Measurements from ENCODE around the gene STX1B.
"Not testable (repeated sequence)": the region's sequence is repeated elsewhere in the genome, so short reads cannot be mapped to it uniquely, and the experiment has no call there.

The STX1B gene

DNA sequence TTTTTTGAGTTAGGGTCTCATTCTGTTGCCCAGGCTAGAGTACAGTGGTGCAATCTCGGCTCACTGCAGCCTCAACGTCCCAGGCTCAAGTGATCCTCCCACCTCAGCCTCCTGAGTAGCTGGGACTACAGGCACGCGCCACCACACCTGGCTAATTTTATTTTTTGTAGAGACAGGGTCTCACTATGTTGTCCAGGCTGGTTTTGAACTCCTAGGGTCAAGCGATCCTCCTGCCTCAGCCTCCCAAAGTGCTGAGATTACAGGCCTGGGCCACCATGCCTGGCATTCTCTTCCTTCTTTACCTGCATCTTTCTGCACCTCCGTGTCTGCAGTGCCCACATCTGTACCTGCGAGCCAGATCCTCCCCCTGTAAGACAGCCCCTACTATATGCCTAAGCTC, 1.4 kb upstream of the STX1B start:
- not testable (repeated sequence) for DNase-seq

DNA sequence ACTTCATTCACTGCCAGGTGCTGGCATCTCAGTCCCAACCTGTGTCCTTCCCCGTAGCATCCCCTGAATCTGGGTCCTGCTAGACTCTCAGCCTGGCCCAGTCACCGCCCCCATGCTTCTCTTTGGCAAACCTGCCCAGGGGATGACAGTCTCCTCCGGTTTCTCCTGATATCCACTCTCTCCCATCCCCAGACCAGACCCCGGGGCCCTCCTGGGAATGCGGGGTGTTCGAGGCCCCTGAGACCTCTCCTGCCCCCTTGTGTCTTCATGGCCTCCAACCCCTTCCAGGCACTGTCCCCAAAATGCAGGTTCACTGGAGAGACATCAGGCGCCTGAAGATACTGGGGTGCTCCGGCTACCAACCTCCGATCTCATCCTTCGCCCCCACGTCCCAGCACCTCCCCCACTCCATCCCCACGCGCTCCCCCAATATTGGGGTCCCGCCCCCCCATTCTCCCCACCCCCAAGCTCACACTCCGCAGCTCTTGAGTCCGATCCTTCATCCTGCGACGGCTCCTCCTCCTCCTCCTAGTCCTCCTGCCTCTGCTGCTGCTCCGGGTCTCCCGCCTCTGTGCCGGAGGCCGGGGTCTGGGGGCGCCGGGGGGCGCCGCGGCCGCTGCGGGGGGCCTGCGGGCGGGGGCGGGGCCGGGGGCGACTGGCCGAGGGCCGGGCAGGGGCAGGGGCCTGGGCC, 399 bp downstream of the STX1B start:
- no peak for DNase-seq

DNA sequence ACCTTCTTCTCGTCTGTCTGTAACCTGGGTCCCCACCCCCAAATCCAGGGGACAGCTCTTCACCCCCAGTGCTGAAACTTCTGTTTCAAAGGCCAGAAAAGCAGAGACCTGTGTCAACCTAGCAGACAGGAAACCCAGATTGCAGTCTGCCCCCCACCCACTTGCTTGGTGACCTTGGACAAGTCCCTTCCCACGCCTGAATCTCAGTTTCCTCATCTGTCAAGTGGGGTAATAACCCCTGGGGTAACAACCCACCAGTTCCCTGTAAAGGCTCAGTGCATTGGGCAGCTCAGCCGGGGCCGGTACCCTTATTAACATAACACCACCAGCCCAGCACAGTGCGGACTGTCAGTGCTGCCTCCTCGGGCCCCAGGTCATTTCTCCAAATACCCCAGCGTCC, 1.3 kb downstream of the STX1B start:
- no peak for DNase-seq

DNA sequence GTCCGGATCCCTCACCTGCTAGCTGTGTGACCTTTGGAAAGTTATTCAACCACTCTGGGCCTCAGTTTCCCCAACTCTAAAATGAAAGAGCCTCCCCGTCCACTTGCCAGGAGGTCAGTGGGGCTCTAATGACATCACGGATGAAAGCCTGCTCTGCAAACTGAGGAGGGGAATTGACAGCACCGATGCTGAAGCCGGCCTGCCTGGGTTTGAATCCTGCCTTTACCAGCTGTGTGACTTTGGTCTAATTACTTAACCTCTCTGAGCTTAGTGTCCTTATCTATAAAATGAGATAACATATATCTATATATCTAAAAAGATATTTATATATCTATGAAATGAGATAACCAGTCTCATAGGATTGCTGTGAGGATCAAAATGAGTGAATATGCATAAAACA, 1.9 kb downstream of the STX1B start:
- no peak for DNase-seq

DNA sequence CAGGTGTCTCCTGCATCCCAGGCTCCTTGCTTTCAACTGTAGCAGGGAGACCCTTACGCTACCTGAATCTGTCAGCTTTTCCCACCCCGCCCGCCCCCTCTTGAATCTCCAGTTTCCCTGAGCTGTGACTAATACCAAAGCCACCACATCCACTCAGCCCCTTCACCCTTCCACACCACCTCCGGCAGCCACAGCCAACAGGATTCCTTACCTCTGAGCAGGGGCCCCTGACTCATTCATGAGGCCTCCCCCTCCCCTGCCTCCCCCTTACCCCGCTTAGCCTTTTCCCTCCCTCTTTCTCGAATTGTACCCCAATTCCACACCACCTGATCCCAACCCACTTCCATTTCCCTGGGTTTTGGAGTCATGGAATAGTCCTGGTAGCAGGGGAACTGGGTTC, 2.3 kb downstream of the STX1B start:
- peak; percentile 36 for DNase-seq

DNA sequence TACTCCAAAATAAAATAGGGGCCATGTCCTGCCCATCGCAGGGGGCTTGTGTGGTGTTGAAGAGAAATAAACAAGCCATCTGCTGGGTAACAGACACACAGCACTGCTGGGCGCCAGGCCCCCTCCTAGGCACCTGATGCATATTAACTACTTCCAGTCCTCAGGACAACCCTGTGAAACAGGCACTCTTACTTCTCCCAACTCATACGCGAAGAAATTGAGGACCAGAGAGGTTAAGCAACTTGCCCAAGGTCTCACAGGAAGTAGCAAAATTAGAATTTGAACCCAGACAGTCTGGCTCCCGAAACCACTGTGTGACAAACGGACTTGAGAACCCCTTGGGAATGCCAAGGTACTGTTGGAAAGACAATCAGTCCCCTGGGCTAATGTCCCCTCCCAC, 2.8 kb downstream of the STX1B start:
- no peak for DNase-seq

DNA sequence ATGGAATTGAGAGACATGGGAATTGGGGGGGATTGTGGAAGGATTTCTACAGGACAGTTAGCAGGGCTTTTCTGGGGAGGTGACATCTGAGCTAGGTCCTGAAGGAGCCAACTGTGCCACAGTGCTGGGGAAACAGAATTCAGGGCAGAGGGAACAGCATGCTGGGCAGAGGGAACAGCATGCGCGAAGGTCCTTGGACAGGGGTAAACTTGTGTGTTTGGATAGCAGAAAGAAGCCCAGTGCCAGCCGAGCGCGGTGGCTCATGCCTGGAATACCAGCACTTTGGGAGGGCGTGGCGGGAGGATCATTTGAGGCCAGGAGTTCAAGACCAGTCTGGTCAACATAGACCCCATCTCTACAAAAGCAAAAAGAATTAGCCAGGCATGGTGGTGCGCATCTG, 3.8 kb downstream of the STX1B start:
- no peak for DNase-seq

DNA sequence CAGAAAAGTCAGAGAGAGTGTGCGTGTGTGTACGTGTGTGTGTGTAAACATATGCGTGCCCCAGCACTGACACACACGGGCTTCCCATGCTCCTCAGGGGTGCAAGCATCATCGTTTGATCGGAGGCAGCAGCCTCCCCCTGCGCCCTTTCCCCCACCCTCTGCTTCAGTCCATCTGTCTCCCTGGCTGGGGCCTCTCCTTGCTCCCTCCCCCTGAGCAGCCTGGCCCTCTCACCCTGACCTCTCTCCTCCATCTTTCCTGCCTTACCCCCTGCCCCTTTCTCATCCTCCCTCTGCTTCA, 4.4 kb downstream of the STX1B start:
- DNase-seq: no peak

DNA sequence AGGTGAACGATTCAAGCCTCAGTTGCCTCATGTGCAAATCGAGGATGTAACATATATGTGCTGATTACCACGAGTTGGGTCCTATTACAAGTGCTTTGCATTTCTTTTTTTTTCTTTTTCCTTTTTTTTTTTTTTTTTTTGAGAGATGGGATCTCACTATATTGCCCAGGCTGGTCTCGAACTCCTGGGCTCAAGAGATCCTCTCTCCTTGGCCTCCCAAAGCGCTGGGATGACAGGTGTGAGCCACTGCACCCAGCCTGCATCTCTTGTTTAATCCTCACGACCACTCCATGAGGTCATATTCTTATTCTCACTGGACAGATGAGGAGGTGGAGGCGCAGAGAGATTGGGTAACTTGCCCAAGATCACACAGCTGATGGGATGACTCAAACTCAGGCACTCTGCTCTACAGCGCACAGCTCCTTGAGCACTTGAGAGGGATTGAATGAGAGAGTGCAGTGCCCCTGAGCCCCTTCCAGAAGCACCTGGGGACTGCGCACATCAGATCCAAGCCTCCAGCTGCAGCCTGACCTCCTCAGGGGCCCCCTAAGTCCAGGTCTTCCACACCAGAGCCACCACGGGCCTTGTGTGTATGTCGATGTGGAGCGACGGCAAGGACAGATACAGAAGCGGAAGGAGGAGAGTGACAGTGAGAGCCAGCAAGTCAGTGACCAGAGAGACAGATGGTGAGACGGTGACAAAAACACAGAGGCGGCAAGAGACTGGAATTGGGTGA, 4.9 kb downstream of the STX1B start:
- no peak for DNase-seq

DNA sequence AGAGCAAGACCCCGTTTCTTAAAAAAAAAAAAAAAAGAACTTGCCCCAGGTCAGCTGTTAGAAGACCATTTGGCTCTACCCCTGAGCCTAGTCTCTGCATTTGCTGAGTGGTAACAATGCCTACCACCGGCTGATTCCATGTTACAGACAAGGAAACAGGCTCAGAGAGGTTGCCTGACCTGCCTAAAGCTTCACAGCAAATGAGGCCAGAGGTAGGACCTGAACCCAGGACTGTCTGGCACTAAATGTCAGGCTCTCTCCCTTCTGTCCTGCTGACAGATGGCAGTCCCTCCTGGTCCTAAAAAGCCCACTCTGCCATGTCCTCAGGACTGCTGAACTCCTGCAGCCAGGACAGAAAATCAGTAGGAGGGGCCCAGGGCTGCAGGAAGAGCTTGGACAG, 5.8 kb downstream of the STX1B start:
- no peak for DNase-seq

DNA sequence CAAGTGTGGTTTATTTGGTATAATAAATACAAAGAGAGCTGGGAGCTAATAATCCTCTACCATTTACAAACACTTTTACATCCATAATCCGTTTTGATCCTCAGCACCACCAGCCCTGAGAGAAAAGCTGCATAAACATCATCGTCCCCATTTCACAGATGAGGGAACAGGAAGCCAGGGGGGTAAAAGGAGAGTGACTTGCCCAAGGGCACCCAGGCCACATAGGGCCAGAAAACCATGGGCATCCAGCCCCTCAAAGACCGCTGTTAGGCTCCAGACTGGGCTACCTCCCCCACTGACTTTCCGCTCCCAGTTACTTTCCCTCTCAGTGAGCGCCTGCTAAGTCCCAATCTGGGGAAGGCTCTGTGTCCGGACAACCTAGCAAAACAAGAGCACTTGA, 6.7 kb downstream of the STX1B start:
- DNase-seq: no peak

DNA sequence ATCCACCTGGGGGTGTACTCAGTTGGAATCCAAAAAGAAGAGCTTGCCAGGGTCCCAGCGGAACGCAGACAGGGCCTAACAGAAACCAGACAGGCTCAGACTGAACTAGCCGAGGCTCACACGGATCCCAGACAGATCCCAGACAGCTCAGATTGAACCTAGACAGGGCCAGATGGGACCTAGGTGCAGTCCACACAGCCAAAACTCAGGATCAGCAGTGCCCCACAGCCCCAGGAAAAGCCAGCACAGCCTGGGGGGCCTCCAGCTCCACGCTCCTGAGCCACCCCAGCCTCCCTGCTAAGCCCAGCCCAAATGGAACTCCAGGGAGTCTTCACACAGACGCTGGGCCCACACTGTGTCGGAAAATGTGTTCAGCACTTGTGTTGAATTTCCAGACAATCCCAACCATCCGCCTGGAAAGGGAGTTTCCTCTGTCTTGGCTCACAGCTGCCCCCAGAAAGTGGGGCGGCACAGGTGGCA, 7.5 kb downstream of the STX1B start:
- no peak for DNase-seq

DNA sequence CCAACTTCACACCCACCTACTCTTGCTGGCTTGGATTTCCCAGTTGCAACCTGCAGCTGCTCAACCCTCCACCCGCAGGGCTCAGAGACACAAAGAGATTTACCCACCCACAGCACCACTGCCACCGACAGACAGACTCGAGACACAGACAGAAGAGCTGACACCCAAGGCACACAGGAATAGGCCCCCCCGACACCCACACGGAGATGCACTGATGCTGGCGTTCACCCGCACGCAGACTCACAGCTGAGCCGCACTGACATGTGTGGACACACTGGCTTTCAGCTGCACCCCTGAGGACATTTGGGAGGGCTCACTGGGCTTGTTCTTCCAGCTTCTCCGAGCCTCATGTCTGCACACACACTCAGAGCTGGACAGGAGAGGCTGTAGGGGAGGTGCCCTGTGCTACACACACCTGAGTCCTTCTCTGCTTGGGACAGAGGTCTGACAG, 8.2 kb downstream of the STX1B start:
- DNase-seq: no peak

DNA sequence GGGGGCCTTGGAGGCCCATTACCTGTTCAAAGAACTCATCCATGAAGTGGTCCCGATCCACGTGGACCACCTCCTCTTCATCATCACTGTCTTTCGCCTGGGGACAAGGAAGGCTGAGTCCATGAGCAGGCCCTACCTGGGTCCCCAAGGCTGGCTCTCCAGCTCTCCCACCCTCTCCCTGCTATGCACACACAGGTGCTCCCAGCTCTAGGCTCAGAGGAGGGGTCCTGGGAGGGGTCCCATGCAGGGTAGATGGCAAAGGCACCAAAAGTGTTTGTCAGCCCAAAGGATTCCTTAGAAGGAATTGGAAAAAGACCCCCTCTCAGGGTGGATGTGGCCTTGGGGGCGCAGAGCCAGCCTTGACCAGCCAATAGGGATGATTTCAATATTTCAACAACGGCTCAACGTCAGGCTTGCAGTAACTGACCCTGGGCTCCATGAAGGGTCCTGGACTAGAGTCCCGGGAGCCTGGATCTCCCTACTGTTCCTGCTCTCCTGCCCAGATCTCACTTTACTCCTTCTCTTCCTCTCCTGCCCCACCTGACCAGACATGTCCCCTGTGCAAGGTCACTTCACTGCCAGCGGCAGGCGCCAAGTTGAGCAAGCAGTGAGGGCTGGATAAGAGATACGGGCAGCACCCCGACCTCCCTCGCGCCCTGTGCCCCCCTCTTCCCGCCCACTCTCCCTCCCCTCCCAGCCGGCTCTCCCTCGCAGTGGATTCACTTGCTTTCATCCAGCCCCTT, 8.8 kb downstream of the STX1B start:
- no peak for DNase-seq

DNA sequence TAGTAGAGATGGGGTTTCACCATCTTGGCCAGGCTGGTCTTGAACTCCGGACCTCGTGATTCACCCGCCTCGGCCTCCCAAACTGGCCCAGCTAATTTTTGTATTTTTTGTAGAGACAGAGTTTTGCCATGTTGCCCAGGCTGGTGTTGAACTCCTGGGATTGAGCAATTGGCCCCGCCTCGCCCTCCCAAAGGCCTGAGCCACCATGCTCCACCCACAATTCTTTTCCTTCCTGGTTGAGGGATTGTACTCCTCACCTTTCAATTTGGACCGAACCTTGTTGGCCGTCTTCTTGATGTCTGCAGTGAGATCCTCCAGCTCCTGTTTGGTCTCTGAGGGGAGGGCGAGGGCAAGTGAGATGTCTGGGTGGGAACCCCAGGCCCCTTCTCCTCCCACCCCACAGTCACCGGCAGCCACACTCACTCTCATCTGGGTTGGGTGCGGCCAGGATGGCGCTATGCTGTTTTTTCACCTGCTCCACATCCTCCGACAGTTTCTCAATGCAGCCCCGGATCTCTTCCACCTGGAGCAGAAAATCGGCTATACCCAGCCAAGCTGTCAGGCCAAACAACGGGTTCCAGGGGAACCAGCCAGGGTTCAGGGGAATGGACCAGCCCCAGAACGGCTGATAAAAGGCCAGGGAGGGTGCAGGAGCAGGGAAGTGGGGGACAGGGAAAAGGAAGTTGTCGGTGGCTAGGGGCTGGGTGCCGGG, 9.6 kb downstream of the STX1B start:
- DNase-seq: no peak

DNA sequence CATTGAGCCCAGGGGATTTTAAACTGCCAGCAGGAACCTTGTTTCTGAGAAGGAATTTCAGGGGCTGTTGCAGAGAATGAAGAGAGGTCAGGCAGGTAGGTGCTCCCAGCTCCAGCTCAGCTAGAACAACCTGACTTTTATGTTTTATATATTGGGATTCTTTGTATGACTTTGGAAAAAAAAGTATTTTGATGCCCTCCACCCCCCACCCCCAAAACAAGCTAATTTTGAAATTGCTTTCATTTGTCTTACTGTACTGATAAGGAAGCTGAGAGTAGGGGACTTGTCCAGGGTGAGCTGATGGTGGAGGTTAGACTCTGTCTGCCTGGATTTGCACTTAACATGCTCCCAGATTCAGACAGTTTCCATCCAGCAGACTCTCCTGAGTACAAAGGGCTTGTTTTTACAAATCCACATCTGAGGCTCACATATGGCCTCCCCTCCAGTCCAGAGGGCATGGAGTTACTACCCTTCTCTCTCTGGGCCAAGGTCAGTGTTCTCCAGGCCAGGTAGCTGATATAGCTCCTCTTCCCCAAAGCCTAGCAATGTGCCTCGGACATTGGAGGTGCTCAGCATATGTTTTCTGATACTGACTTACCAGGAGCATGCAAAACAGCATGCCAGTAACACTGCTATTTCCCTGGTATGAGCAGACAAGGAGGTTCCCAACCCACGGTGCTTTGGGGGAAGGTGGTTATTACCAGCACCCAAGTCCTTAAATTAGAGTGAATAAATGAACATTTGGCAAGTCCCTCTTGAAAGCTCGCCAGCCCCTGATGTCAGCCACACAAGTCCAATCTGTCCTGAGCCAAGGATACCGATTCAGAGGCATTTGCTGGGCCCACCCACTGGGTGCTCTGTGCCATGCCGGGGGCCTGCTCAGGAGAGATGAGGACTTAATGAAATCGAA, 11.3 kb downstream of the STX1B start:
- DNase-seq: no peak

DNA sequence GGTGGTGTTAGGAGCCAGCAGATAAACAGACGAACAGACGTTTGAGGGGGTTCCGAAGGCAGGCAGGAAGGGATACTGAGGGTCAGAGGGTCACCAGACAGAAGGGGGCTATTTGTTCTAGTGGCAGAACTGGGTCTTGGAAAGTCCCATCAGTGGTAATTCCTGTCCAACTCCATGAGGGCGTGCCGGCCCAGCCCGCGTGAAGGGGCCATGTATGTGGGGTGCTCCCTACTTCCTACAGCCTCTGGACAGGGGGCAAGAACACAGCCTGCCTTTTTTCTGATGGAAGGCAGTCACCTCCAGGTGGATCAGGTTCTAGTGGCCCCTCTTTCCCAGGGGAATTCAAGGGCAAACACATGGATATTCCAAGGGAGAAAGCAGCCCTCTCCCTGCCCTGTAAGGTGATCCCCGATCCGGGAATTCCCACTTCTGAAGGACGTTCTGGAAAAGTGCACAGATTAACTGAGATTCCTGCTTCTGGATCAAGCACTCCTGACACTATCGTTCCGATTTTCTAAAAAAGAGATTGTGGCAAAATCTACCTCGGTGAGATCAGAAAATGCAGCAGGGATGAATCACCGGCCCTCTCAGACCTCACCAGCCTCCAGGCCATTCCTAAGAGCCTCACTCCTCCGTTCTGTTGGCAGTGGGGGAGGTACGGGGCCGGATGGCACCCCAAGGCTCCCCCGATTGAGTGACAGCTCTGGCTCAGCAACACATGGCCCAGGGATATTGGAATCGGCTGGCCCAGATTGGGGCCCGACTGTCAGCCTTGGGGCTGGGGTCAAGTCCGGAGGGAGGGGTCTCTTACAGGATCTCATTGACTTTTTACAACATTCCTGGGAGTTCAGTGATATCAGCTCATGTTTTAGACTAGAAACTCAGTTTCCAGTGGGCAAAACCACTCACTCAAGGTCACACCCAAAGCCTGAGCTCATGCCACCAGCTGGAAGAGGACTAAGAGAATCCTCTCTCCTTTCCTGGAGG, 12.4 kb downstream of the STX1B start:
- peak; percentile 77 for DNase-seq

DNA sequence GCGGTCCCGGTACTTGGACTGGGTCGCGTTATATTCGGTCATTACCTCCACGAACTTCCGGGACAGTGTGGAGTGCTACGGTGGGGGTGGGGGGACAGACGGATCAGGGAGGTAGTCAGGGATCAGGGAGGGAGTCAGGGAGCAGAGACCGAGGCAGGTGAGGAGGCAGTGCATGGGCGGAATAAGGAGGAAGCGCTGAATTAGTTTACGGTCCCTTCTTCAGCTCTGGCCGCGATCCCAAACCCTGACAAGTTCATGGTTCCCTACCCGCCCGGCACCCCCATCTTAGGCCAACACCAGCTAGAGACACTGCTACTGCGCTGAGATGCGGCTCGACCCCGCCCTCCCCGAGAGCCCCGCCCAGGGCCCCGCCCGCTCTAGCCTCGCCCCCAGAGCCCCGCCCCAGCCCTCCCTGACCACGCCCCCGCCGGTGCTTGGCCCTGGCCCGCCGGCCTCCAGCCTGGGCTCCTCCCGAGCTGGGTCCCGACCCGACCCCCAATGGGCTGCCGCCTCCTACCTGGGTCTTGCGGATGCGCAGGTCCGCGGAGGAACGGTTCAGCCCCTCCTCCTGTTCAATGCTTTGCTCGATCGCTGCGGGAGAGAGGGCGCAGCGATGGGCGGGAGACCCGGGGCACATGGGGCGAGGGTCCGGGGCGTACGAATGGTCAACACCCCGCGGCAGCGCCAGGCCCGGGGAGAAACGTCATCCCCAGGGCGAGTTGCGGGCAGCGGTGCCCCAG, 13.3 kb downstream of the STX1B start:
- DNase-seq: peak; percentile 56

DNA sequence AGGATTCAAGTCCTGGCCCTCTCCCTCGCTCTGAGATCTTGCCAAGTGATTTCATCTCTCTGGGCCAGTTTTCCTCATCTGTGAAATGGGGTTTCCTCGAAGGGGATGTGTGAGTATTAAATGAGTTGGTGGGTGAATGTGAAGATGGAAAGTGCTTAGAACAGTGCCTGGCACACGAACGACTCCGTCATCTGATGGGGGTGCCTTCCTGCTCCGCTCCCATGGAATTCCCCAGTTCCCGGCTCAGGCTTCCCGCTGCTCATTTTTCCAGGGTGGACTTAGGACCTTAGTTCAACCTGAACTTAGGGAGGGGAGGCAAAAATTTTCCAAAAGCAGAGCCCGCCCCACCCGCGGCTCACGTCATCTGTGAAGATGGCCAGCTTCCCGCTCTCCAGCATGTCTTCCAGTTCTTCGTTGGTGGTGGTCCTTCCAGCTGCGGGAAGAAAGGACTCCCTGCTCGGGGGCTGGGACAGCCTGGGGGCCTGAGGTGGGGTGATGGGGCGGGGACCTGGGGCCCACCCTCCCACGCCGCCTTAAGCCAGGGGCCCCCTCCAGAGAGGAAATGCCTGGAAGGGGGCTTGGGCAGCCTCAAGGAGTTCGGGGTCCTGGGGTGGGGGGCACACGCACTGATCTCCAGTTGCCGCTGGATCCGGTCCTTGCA, 14.0 kb downstream of the STX1B start:
- no peak for DNase-seq

DNA sequence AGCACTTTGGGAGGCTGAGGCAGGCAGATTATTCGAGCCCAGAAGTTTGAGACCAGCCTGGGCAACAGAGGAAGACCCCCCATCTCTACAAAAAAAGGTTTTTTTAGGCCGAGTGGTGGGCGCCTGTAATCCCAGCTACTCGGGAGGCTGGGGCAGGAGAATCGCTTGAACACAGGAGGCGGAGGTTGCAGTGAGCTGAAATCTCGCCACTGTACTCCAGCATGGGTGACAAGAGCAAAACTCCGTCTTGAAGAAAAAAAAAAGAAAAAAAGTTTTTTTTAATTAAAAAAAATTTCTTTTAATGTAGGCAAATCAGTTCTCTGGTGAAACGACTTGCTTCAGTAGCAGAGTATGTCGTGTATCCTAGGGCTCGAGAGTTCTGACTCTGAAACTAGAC, 14.5 kb downstream of the STX1B start:
- no peak for DNase-seq
